ENCODE measurements around the gene CDC37.
"Not testable (repeated sequence)": the region's sequence is repeated elsewhere in the genome, so short reads cannot be mapped to it uniquely, and the experiment has no call there.

CDC37 gene

DNA sequence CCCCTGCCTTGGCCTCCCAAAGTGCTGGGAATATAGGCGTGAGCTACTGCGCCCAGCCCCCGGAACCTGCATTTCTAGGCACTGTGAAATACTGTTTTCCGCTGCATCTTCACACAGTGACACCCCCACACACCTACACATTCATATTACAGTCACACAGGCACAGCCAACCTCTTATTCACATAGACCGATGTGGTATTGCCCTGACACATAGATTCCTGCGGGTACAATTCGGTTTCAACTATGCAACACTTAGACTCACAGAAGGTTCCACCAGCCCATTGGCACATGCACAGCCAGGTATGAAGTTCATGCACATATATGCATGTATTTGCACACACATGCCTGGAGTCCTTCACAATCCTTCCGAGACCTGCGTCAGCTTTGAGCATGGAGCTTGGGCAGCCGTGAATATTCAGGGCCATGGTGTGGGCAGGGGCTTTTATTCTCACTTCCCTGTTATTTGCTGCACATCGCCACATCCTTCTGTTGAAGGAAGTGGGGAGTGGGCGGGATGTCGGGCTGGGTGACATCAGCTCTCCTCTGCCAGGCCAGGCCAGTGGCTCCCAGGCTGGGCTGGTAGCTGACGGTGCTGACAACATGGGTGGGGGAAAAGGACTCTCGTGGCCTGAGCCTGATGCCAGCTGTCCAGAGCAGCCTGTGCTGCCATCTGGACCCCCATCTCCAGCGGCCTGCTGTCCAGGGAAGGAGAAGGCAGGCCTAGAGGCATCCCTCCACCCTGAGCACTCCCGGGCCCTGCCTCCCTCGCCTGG lies 5.4 kb upstream of the CDC37 start:
- TF ChIP-seq, protein P1, sequence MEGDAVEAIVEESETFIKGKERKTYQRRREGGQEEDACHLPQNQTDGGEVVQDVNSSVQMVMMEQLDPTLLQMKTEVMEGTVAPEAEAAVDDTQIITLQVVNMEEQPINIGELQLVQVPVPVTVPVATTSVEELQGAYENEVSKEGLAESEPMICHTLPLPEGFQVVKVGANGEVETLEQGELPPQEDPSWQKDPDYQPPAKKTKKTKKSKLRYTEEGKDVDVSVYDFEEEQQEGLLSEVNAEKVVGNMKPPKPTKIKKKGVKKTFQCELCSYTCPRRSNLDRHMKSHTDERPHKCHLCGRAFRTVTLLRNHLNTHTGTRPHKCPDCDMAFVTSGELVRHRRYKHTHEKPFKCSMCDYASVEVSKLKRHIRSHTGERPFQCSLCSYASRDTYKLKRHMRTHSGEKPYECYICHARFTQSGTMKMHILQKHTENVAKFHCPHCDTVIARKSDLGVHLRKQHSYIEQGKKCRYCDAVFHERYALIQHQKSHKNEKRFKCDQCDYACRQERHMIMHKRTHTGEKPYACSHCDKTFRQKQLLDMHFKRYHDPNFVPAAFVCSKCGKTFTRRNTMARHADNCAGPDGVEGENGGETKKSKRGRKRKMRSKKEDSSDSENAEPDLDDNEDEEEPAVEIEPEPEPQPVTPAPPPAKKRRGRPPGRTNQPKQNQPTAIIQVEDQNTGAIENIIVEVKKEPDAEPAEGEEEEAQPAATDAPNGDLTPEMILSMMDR (conservative IDR thresholded peaks at IDR 0.05), result no peak
- H3K27ac ChIP-seq, result no peak overlapping the region

DNA sequence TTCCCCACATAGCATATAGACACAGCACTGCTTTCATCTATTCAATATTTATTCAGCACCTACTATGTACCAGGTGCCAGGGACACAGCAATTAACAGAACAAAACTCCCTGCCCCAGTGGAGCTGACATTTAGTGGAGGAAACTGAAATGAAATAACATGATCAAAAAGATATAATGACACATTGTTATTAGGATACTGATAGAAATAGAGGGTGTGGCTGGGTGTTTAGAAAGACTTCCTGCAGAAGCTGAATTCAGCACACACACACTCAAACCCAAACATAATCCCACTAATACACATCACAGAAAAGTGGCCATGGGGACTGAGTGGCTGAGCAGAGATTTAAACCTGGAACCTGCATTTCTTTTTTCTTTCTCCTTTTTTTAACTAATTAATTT lies 3.8 kb upstream of the CDC37 start:
- H3K27ac ChIP-seq, result no peak overlapping the region
- TF ChIP-seq, protein P1 (conservative IDR thresholded peaks at IDR 0.05), result no peak

DNA sequence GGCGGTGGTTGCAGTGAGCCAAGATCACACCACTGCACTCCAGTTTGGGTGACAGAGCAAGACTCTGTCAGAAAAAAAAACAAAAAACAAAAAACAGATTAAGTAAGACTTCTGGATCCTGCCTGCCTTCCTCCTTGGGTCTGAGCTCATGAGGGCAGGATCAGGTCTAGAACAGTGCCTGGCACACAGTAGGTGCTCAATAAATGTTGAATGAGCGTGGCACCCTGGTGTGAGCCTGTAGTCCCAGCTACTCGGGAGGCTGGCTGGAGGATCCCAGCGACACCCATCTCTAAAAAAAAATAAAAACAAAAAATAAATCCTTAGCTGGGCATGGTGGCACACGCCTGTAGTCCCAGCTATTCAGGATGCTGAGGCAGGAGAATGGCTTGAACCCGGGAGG lies 2.8 kb upstream of the CDC37 start:
- no peak overlapping the region for H3K27ac ChIP-seq
- TF ChIP-seq, protein P1 (conservative IDR thresholded peaks at IDR 0.05), result no peak

GRCh38 chr19:10404888-10405820 lies 1.8 kb upstream of the CDC37 start:
- no peak overlapping the region; the same call in 1 of the 2 replicates for H3K27ac ChIP-seq
- TF ChIP-seq, protein P1 (conservative IDR thresholded peaks at IDR 0.05), result no peak

DNA sequence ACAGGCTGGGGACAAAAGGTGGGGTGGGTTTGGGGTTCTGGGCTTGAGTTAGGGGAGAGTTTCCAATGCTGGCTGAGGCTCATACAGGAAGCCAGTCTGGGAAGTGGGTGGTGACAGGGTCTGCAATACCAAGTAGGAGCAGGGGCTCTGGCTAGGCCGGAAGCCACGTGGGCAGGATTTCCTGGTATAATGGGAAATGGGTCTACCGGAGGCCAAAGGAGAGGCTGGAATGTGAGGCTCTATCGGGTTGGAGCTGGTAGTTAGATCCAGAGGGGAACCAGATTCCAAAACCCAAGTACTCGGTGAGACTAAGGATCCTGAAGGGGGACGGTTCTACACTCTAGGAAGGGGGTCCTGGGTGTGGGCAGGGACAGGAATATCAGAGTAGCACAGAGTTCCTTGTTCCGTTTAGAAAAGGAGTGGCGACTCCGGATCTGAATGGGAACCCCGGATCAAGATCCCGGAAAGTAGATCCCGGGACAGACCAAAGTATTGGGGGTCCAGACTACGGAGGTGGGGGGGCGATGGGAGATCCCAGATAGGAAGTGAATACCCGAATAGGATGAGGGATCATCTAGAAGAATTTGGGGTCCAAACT lies 802 bp downstream of the CDC37 start:
- TF ChIP-seq, protein P1 (conservative IDR thresholded peaks at IDR 0.05), result no peak
- H3K27ac ChIP-seq, result peak overlapping the region; percentile 67; the same call in 1 of the 2 replicates

- TF ChIP-seq, protein P1 (conservative IDR thresholded peaks at IDR 0.05), result no peak
- no peak overlapping the region for H3K27ac ChIP-seq
These were observed 3.5 kb downstream of the CDC37 start for GRCh38 chr19:10399878-10400277.

- H3K27ac ChIP-seq, result not testable (repeated sequence)
These were observed 4.0 kb downstream of the CDC37 start for GRCh38 chr19:10399340-10399739.

All from VCaP (cell line).